Gastrocnemius medialis (tissue), 4 donors: ENCODE data around the gene GATA1.

Experiments
- POLR2A ChIP-seq, 2 donors: fragments of 450-650 bp; IDR thresholded peaks; one replicate each; pipeline ENCODE4 v1.6.1; 2017; ENCODE audit warnings: antibody characterized with exemption in 2 of 2, mild to moderate bottlenecking in 2 of 2, moderate library complexity in 2 of 2
- TF ChIP-seq, protein P1 (sequence below), 5 experiments: fragments of 450-650 bp in 3 of 5; fragments of 200-600 bp in 2 of 5; sonication (generic) in 2 of 5; IDR thresholded peaks in 4 of 5; conservative IDR thresholded peaks in 1 of 5; 1 replicate in 4 of 5; 2 replicates in 1 of 5; pipeline ENCODE4 v1.5.1; 2016 to 2019; ENCODE audit warnings: antibody characterized with exemption in 5 of 5, mild to moderate bottlenecking in 3 of 5, moderate library complexity in 3 of 5

DNA sequence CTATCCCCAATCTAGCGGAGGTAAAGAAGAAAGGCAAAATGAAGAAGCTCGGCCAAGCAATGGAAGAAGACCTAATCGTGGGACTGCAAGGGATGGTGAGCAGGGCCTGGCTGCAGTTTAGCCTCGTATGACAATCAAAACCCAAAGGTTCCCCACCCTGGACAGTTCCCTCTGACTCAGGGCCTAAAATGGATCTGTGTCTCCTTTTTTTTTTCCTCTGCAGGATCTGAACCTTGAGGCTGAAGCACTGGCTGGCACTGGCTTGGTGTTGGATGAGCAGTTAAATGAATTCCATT lies 16.5 kb downstream of the GATA1 start:
- TF ChIP-seq, protein P1, sequence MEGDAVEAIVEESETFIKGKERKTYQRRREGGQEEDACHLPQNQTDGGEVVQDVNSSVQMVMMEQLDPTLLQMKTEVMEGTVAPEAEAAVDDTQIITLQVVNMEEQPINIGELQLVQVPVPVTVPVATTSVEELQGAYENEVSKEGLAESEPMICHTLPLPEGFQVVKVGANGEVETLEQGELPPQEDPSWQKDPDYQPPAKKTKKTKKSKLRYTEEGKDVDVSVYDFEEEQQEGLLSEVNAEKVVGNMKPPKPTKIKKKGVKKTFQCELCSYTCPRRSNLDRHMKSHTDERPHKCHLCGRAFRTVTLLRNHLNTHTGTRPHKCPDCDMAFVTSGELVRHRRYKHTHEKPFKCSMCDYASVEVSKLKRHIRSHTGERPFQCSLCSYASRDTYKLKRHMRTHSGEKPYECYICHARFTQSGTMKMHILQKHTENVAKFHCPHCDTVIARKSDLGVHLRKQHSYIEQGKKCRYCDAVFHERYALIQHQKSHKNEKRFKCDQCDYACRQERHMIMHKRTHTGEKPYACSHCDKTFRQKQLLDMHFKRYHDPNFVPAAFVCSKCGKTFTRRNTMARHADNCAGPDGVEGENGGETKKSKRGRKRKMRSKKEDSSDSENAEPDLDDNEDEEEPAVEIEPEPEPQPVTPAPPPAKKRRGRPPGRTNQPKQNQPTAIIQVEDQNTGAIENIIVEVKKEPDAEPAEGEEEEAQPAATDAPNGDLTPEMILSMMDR (IDR thresholded peaks at IDR 0.05 in 4 of 5, conservative IDR thresholded peaks at IDR 0.05 in 1 of 5): no peak
- TF ChIP-seq POLR2A (IDR thresholded peaks at IDR 0.05): no peak
